ENCODE data around the gene IL12RB2.

GRCh38 chr1:67345556-67345955 lies 37.9 kb downstream of the IL12RB2 start:
- no peak for TF ChIP-seq CTCF (IDR thresholded peaks at IDR 0.05)
- TF ChIP-seq EZH2 (IDR thresholded peaks at IDR 0.05) = no peak
- no peak for TF ChIP-seq EZH2phosphoT487 (IDR thresholded peaks at IDR 0.05)

All from neural progenitor cell (in vitro differentiated cells).